HepG2 (cell line): ENCODE data around the gene PATZ1. TPM values are rescaled to one million over a fixed set of nuclear protein-coding genes. Genes with fewer than 3 reads are reported as not detected.

ENCODE experiments used
- CHD2 ChIP-seq: IDR thresholded peaks from 2 replicates; pipeline ENCODE4 v1.6.1; 2011; ENCODE audit warnings: low read depth, low read length, improper control_type of control experiment
- EED ChIP-seq: sonication (generic); formaldehyde crosslinking; IDR thresholded peaks from 2 replicates; pipeline ENCODE4 v1.5.0; 2020; ENCODE audit warnings: mild to moderate bottlenecking, missing genetic modification reagents
- GATA4 ChIP-seq: sonication (generic); IDR thresholded peaks from 2 replicates; pipeline ENCODE4 v1.6.1; 2016; ENCODE audit warnings: antibody characterized with exemption, low read depth, borderline replicate concordance
- HDAC1 ChIP-seq: sonication (generic); formaldehyde crosslinking; IDR thresholded peaks from 2 replicates; pipeline ENCODE4 v1.5.1; 2020; ENCODE audit warnings: mild to moderate bottlenecking, missing genetic modification reagents
- KDM4B ChIP-seq: sonication (generic); formaldehyde crosslinking; IDR thresholded peaks from 2 replicates; pipeline ENCODE4 v1.4.0; 2020; ENCODE audit warnings: missing genetic modification reagents
- RARA ChIP-seq: IDR thresholded peaks from 2 replicates; pipeline ENCODE4 v1.6.1; 2016; ENCODE audit warnings: missing genetic modification reagents, missing compliant biosample characterization
- RFX1 ChIP-seq: fragments of 450-650 bp; IDR thresholded peaks from 2 replicates; pipeline ENCODE4 v1.6.1; 2017
- ZNF709 ChIP-seq: sonication (generic); formaldehyde crosslinking; IDR thresholded peaks from 2 replicates; pipeline ENCODE4 v1.5.0; 2020; ENCODE audit warnings: mild to moderate bottlenecking, missing genetic modification reagents
- ZNF790 ChIP-seq: sonication (generic); formaldehyde crosslinking; IDR thresholded peaks from 2 replicates; pipeline ENCODE4 v1.8.0; 2022; ENCODE audit warnings: missing genetic modification reagents, mild to moderate bottlenecking, borderline replicate concordance
- polyA plus RNA-seq, 8 experiments: library from polyadenylated mRNA; depleted of rRNA in 3 of 8; stranded (reverse) in 7 of 8; unstranded in 1 of 8; fragments of >200 nt; fragmentation: Illumina TruSeq in 4 of 8; extraction: Trizol in 4 of 8; gene quantifications; 2 replicates each; pipeline versions ENCODE4 v1.2.1 to v1.2.3, GENCODE V29; 2011 to 2016; ENCODE audit warnings: low read depth in 4 of 8, missing spikeins in 1 of 8, mixed read lengths in 1 of 8; ENCODE audit not compliant: insufficient read depth in 1 of 8
- total RNA-seq, 5 experiments: library from RNA; depleted of rRNA; stranded (reverse); fragments of >200 nt; fragmentation: Illumina TruSeq; extraction: Trizol; gene quantifications; 2 replicates each; pipeline ENCODE4 v1.2.3, GENCODE V29; 2016; ENCODE audit warnings: low read depth in 1 of 5
- TF ChIP-seq, protein P1 (sequence below), 2 experiments: fragments of 450-650 bp in 1 of 2; sonication (generic) in 1 of 2; formaldehyde crosslinking in 1 of 2; IDR thresholded peaks; 2 replicates each; pipeline versions ENCODE4 v1.6.1 to v1.8.0; 2016 to 2022; ENCODE audit warnings: antibody characterized with exemption in 1 of 2, mild to moderate bottlenecking in 1 of 2, missing genetic modification reagents in 1 of 2
- TF ChIP-seq, protein P2 (sequence below): sonication (generic); formaldehyde crosslinking; conservative IDR thresholded peaks from 2 replicates; pipeline ENCODE4 v1.8.0; 2022; ENCODE audit warnings: low read depth, missing genetic modification reagents
- TF ChIP-seq, protein P3 (sequence below): sonication (generic); formaldehyde crosslinking; IDR thresholded peaks from 2 replicates; pipeline ENCODE4 v1.4.0; 2020; ENCODE audit warnings: missing genetic modification reagents

Gene PATZ1
- total and polyA plus RNA-seq, 2 of the 13 experiments (the other 11 are each of a cell fraction or from before 2014, with no cell fraction given): 24.9 to 30.5 TPM

DNA sequence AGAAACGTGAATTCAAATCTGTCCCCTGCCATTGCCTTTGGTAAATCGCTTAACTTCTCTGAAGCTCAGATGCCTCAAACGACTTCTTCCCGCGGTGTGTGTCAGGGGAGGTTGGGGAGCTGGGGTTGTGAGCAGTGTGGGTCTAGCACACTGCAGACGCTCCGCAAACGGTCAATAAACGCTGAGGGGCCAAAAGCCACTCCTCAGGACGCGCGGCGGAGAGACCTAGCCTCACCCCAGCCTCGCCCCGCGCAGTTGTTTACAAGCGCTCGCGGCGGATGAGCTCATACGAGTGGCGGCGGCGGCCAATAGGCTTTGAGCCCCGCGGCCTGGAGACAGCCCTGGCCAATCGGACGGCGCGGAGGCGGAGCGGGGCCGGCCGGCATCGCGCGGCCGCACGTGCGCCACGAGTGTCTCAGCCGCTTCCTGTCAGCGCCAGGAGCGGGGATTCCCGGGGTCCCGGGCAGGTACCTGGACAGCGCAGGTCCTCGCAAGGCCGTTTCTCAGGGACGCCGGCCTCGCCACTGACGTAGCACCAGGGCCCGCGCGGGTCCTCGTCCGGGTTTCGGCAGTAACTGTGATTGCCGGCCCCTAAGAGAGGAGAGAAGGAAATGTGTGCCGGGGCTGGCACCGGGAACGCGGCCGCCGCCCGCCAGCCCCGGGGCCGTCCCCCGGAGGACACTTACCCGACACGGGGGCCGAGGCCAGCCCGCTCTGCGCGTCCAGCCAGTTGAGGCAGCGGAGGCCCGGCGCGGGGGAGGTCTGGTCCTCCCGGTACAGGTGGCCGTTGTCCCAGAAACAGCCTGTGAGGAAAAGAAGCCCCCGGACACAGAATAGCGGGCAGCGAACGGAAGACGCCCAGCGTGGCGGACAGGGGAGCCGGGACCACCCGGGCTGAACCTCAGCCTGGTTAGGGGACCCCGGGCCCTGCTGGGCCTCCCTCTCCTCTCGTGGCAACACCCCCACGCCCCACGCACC lies 55.4 kb downstream of the PATZ1 start (continued):
- TF ChIP-seq, protein P1, sequence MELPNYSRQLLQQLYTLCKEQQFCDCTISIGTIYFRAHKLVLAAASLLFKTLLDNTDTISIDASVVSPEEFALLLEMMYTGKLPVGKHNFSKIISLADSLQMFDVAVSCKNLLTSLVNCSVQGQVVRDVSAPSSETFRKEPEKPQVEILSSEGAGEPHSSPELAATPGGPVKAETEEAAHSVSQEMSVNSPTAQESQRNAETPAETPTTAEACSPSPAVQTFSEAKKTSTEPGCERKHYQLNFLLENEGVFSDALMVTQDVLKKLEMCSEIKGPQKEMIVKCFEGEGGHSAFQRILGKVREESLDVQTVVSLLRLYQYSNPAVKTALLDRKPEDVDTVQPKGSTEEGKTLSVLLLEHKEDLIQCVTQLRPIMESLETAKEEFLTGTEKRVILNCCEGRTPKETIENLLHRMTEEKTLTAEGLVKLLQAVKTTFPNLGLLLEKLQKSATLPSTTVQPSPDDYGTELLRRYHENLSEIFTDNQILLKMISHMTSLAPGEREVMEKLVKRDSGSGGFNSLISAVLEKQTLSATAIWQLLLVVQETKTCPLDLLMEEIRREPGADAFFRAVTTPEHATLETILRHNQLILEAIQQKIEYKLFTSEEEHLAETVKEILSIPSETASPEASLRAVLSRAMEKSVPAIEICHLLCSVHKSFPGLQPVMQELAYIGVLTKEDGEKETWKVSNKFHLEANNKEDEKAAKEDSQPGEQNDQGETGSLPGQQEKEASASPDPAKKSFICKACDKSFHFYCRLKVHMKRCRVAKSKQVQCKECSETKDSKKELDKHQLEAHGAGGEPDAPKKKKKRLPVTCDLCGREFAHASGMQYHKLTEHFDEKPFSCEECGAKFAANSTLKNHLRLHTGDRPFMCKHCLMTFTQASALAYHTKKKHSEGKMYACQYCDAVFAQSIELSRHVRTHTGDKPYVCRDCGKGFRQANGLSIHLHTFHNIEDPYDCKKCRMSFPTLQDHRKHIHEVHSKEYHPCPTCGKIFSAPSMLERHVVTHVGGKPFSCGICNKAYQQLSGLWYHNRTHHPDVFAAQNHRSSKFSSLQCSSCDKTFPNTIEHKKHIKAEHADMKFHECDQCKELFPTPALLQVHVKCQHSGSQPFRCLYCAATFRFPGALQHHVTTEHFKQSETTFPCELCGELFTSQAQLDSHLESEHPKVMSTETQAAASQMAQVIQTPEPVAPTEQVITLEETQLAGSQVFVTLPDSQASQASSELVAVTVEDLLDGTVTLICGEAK (IDR thresholded peaks at IDR 0.05): no peak
- TF ChIP-seq, protein P1 (CRISPR knock-in tag; IDR thresholded peaks at IDR 0.05): no peak; the same call in 1 of the 2 replicates
- TF ChIP-seq ZNF709 (CRISPR knock-in tag): peak; percentile 56; the same call in 1 of the 2 replicates
- TF ChIP-seq, protein P2, sequence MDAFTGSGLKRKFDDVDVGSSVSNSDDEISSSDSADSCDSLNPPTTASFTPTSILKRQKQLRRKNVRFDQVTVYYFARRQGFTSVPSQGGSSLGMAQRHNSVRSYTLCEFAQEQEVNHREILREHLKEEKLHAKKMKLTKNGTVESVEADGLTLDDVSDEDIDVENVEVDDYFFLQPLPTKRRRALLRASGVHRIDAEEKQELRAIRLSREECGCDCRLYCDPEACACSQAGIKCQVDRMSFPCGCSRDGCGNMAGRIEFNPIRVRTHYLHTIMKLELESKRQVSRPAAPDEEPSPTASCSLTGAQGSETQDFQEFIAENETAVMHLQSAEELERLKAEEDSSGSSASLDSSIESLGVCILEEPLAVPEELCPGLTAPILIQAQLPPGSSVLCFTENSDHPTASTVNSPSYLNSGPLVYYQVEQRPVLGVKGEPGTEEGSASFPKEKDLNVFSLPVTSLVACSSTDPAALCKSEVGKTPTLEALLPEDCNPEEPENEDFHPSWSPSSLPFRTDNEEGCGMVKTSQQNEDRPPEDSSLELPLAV: no peak
- TF ChIP-seq EED (CRISPR knock-in tag): peak; percentile 92
- TF ChIP-seq RFX1: no peak
- TF ChIP-seq CHD2: no peak
- TF ChIP-seq HDAC1: peak; percentile 98
- peak; percentile 76 for TF ChIP-seq RARA
- TF ChIP-seq GATA4: no peak
- TF ChIP-seq ZNF790: no peak
- TF ChIP-seq, protein P3, sequence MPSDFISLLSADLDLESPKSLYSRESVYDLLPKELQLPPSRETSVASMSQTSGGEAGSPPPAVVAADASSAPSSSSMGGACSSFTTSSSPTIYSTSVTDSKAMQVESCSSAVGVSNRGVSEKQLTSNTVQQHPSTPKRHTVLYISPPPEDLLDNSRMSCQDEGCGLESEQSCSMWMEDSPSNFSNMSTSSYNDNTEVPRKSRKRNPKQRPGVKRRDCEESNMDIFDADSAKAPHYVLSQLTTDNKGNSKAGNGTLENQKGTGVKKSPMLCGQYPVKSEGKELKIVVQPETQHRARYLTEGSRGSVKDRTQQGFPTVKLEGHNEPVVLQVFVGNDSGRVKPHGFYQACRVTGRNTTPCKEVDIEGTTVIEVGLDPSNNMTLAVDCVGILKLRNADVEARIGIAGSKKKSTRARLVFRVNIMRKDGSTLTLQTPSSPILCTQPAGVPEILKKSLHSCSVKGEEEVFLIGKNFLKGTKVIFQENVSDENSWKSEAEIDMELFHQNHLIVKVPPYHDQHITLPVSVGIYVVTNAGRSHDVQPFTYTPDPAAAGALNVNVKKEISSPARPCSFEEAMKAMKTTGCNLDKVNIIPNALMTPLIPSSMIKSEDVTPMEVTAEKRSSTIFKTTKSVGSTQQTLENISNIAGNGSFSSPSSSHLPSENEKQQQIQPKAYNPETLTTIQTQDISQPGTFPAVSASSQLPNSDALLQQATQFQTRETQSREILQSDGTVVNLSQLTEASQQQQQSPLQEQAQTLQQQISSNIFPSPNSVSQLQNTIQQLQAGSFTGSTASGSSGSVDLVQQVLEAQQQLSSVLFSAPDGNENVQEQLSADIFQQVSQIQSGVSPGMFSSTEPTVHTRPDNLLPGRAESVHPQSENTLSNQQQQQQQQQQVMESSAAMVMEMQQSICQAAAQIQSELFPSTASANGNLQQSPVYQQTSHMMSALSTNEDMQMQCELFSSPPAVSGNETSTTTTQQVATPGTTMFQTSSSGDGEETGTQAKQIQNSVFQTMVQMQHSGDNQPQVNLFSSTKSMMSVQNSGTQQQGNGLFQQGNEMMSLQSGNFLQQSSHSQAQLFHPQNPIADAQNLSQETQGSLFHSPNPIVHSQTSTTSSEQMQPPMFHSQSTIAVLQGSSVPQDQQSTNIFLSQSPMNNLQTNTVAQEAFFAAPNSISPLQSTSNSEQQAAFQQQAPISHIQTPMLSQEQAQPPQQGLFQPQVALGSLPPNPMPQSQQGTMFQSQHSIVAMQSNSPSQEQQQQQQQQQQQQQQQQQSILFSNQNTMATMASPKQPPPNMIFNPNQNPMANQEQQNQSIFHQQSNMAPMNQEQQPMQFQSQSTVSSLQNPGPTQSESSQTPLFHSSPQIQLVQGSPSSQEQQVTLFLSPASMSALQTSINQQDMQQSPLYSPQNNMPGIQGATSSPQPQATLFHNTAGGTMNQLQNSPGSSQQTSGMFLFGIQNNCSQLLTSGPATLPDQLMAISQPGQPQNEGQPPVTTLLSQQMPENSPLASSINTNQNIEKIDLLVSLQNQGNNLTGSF (CRISPR knock-in tag): peak; percentile 78; the same call in 1 of the 2 replicates
- no peak for TF ChIP-seq KDM4B (CRISPR knock-in tag)
